HG03565 (cell line): ENCODE data around the gene SPINT3.

Source experiments
- ATAC-seq: cut with Tn5 transposase; IDR thresholded peaks from one replicate; pipeline ENCODE4 v1.9.1; 2021; ENCODE audit warnings: mild to moderate bottlenecking, moderate library complexity; ENCODE audit not compliant: unreplicated experiment

The SPINT3 gene, protein sequence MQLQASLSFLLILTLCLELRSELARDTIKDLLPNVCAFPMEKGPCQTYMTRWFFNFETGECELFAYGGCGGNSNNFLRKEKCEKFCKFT

DNA sequence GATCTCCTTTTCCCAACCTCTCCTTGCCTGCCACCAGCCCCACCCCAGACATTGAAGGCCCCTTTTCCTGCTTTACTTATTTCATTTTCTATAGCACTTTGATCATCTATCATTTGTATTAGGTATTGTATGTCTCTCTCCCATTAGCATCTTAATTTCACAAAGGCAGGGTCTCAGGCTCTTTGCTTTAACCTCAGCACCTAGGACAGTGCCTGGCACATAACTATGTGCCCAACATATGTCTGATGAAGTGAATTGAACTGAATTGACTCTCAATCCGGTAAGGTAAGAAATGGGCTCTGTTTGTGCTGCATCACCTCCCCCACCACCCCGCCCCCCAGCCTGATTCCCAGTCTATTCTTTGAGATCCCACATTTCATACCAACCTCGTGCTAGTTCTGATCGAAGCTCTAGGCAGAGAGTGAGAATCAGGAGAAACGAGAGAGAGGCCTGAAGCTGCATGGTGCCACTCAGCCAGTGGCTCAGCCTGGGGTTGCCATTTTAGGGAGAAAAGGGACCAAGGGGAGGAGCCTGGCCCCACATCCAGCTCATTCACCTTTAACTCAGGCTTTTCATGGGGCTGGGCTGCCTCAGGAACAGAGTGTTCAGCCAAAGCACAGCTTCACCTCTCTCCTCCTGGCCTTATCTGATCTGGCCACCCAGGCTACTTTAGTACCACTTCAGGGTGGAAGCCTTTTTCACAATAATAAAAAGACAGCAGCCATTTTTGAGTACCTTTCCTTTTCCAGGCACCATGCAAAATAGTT lies at the start of gene SPINT3:
SPINT3 (minus strand) TSS at position 476 of the 767 bp plus-strand sequence; CDS start at position 462, 14 bp downstream.
- ATAC-seq: no peak

DNA sequence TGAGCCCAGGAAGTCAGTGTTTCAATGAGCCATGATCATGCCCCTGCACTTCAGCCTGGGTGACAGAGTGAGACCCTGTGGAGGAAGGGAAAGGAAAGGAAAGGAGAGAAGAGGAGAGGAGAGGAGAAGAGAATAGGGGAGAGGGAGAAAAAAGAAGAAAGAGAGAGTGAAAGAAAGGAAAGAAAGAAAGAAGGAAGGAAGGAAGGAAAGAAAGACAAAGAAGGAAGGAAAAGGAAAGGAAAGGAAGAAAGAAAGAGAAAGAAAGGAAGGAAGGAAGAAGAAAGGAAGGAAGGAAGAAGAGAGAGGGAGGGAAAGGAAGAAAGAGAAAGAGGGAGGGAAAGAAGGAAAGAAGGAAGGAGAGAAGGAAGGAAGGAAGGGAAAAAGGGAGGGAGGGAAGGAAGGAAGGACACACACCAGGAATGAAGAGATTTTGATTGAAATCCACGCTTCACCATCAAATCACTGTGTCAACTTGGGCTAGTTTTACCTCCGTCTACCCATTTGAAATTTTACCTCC lies 49.4 kb upstream of the SPINT3 start:
- ATAC-seq: no peak

DNA sequence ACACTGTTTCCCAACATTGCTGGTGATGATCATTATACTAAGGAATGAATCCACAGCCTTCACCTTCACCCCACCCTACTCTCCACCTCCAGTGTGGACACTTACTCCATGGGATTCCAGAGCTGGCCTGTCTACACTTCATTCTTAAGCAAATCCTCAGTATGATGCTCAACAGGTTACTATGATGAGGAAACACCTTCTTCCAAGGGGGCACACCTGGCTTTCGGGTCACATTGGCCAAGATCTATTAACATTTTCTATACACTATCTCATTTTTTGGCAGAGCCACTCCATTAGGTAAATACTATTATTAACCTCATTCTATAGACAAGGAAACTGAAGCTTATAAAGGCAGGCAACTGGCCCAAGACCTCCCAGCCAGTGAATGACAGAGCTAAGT lies 39.8 kb upstream of the SPINT3 start:
- no peak for ATAC-seq

DNA sequence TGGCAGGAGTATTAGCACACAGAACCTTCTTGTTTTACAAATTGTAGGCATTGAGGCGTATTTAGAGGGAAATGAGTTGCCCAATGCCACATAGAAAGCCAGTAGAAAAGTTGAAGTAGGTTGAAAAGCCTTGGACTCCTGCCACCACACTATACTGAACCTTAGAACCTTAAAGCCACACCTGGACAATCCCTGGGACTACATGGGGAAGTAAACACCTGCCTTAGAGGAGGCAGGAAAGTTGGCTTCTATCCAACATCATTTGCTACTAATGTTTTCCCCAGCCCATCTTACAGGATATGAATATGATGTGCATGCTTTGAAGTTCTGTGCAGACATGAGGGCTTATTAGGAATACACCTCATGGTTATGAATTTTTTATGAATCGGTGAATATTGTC lies 37.0 kb upstream of the SPINT3 start:
- ATAC-seq: no peak

DNA sequence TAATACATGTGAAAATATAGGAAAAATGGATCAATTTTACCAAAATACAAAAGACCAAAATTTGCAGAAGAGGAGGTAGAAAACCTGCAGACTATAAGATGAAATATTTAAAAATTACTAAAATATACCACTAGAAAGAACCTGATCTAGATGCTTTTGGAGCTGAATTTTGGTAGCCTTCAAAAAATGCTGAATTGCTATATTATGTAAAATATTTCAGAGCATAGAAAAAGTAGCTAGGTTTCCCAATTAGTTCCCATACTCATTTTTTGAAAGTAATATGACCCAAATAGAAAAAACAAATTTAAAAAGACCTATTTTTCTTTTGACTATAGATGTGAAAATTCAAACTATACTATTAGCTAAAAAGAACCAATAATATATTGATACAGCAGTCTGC lies 35.3 kb upstream of the SPINT3 start:
- ATAC-seq: no peak

DNA sequence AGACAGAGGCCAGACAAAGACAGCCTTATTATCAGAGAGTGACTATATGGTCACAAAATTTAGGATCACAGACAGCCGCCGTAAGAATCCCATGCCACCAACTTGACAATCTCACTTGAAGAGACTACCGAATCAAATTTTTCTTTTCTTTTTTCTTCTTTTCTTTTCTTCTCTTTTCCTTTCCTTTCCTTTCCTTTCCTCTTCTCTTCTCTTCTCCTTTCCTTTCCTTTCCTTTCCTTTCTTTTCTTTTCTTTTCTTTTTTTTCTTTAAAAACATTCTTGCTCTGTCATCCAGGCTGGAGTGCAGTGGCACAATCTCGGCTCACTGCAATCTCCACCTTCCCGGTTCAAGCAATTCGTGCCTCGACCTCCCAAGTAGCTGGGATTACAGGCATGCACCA lies 33.0 kb upstream of the SPINT3 start:
- no peak for ATAC-seq

DNA sequence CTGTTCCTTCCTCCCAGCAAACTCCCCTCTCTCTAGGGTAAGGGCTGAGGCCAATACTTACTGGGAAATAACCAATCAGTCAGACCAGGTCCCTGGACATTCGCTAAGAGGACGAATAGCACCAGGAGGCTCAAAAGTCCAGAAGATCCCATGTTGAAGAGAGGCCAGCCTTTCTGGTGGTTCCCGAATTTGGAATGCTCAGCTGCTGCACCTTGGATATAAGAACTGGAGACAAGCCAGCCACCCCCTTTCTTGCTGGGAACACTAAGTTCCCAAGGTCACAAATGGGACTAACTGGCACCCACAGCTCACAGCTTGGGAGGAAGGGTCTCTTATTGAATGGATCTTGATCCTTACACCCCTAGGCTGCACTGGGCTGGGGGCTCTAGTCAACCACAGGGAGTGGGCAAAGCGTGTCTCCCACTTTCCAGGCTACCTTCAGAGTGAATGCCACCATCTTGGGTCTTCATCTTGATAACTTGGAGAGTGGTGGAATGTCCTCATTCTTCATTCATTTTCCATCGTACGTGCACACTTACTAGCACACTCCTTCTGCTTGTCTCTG lies 31.9 kb upstream of the SPINT3 start, which contains the start of gene EPPIN:
EPPIN (minus strand) TSS at position 196 of the 565 bp plus-strand sequence; CDS start at position 152, 44 bp downstream.
- no peak for ATAC-seq

DNA sequence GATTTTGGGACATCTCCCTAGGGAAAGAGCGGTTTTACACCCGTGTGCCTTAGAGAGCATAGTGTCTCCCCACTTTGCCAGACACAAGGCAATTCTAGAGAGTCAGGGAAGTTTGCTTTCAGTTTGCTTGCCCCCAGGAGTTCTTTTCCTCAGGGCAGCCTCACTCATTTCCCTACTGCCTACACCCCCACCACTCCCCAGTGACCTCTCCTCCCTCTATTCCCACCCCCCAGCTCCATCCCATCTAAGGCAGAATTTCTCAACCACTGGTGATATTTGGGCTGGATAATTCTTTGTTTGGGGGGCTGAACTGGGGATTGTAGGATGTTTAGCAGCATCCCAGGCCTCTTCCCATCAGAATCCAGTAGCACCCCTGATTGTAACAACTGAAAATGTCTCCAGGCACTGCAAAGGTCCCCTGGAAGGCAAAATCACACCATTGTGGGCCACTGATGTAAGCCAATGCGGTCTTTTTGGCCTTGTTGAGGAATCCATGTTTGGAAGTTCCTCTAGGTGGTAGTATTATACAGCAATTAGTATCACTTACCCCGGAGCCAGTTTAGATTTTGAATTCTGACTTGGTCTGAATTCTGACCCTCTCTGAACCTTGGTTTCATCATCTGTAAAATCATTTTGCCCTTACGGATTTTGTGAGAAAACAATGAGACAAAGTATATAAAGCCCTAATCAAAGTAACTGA lies 30.5 kb upstream of the SPINT3 start:
- ATAC-seq: no peak

DNA sequence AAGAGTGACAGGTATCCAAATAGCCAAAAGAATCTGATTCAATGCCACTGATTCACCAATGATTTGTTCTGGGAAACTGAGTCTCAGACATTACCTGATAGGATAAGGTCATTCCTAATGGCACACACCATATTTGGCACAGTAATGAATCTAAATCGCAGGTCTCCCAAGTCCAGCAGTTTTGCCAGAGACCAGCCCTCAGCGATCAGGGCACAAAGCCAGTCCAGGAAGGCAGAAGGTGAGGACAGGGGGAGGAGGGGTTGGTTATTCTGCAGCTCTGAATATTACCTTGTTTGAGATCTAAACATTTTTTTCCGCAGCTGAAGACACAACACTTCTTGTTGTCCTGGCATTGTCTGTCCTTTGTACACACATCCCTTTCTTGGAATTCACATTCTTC lies 29.9 kb upstream of the SPINT3 start:
- no peak for ATAC-seq

DNA sequence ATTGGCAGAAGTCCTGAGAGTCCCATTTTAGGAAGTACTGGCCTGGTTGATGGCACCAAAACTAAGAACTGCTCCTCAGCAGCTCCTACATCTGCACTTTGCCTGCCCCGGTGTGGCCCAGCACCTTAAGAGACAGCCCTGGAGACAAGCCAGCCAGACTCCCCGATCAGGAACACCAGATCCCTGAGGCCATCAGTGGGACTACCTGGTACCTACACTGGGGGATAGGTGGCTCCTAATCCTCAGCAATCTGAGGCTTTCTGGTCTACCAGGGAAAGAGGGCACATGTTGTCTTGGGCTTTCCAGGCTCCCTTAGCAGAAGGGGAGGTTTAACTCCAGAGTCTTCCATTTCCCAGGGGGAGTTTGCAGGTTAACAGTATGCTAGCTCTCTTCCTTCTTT lies 24.0 kb upstream of the SPINT3 start, which contains the start of gene WFDC6:
WFDC6 (minus strand) TSS at position 101 of the 400 bp plus-strand sequence; CDS start at position 26, 75 bp downstream.
- ATAC-seq: no peak

DNA sequence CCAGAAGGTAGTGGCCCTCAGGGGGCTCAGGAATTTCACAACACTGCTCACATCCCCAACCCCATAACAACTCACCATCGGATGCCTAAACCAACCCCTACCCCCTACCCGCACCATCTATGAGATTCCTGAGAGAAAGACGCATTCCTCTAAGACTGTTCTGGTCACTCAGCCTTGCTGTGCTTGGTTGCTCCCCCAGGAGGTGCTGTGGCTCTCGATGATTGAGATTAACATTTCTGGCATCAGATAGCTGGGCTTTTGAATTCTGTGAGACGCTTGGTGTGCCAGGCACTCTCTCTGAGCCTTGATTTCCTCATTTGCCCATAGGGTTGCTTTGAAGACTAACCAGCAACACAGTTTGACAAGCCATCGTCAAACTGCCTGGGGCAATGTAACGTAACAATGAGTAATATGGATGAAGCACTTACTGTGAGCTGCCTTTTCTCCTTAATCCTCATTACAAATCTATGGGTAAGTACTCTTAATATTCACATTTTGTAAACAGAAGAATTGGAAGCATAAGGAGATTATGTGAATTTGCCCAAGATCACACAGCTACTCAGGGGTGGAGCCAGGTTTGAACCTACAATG lies 22.9 kb upstream of the SPINT3 start:
- ATAC-seq: no peak

DNA sequence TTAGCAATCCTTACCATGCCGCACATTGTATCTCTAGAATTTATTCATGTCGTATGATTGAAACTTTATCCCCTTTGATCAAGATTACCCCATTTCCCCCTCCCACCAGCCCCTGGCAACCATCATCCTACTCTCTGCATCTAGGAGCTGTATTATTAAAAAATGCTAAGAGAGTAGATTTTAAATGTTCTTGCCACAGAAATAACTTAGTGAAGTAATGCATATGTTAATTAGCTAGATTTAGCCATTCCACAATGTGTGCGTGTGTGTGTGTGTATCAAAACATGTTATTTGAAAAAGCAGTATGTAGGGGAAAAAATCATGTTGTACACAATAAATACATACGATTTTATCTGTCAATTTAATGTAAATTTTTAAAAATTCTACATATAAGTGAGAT lies 11.9 kb upstream of the SPINT3 start:
- no peak for ATAC-seq

DNA sequence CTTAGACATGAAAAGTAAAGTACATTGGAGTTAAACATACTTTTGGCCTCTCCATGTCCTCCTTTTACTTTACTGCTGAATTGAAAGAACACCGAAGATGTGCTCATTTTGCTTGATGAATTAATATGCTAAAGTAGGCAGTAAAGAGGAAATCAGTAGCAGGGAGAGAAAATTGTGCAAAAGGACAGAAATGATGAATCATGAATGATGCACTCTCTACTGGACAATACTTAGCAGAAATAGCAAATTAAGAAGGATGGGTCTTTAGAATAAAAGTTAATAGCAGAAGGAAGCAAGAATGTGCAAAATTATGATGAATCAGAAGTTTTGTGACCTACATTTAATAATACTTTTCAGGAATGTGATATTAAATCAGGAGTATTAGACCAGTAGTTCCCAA lies 8.4 kb upstream of the SPINT3 start:
- no peak for ATAC-seq

DNA sequence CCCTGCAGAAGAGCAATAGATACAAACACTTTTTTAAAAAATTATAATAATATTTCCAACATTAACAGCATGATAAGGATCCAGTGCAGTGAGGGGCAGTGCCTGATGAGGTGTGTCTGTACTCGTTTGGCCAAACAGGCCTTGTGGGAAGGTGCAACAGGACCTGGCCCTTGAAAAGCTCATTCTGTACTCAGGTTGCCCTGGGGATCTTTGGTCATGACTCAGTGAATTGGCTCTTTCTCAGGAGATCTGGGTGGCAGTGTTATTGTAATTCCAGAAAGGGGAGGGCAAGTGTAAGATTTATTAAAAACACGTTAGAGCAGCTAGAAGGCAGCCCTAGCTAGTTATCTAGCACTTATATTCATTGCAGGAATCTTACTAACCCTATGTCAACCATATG lies 2.9 kb upstream of the SPINT3 start:
- no peak for ATAC-seq

DNA sequence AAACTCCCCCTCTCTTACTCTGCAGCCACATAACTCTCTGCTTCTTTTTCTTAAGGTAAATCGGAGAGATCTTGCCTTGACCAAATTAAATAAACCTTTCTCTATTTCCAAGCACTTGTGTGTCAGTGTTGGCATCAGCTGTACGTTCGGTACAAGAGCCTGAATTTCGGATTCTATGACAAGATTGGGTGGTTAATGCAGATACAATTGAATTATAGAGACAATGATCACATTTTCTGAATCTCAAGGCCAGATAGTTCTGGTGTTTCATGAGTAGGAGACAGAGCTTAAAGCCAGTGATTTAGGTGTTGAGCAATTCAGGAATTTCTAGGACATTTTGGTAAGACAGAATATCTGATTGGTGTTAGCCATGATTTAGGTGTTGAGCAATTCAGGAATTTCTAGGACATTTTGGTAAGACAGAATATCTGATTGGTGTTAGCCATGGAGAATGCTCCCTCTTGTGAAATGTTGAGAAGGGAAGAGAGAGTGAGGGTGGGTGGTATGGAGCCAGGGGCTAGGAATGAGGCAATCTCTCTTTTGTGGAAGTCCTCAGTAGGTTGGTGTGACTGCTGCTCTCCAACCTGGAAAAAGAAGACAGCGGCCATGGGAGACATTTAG lies 5.1 kb downstream of the SPINT3 start:
- no peak for ATAC-seq

DNA sequence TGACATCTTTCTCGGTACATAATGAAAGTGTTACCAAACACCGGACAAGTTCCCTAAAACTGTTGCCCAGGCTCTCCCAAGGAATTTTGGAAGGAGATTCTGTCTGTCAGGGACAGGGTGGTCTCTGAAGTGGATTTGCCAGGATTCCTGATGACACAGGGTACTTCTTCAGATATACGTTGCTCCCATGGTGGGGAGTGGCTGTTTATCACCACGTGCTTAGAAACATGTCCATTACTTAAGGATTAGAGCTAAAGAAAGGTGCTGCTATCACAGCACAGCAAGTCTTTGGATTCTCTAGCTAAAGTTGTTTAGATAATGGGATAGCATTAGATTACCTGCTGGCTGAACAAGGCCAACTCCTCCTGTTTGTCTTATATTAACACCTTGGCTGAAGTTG lies 6.3 kb downstream of the SPINT3 start:
- no peak for ATAC-seq

DNA sequence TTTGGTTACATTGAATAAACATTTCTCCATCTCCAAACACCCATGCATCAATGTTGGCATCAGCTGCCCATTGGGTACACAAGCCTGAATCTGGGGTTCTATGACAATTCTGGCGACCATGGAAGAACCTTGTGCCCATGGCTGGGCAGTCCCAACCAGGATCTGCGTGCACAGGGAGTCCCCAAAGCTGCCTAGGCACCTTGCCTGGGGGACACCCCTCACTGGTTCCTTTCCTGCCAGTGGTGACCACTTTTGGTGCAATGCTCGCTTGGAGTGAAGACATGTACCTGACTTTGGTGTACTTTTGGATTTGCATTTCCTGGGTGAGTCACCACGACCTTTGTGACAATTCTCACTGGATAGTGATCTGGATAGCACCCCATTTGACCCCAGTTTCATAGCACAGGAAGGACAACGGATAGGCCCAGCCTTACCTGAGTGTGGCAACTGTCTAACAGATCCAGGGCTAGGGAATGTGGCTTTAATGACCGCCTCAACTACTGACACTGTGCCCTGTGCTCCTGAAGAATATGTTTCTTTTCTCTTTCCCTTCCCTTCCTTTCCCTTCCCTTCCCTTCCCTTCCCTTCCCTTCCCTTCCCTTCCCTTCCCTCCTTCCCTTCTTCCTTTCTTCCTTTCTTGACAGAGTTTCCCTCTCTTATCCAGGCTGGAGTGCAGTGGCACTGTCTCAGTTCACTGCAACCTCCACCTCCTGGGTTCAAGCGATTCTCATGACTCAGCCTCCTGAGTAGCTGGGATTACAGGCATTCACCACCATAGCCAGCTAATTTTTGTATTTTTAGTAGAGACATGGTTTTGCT lies 7.1 kb downstream of the SPINT3 start:
- no peak for ATAC-seq

DNA sequence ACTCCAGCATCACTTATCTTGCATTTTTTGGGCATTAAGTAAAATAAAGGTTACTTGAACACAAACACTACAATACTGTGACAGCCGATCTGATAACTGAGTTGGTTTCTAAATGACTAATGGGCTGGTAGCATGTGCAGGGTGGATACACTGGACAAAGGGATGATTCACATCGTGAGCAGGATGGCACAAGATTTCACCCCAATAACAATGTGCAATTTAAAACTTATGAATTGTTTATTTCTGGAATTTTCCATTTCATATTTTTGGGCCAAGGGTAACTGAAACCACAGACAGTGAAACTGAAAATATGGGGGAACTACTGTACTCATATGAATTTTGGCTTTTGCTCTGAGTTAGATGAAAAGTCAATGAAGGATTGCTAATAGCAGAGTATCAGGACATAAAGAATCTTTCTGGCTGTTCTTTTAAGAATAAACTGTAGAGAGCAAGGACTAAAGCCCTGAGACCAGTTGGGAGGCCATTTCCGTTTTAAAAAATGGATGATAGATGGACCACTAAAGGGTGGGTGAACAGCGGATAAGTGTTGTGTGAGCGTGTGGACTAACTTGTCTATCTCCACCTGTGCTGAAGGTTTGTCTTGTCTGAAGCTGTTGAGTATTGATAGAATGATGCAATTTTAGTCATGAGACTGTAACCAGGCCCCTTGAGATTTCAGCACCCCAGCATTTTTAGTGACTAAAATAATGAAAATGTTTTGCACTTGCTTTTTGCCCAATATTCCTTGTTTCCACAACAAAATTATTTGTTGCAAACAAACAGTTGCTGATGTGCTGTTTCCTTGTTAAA lies 8.2 kb downstream of the SPINT3 start:
- no peak for ATAC-seq

DNA sequence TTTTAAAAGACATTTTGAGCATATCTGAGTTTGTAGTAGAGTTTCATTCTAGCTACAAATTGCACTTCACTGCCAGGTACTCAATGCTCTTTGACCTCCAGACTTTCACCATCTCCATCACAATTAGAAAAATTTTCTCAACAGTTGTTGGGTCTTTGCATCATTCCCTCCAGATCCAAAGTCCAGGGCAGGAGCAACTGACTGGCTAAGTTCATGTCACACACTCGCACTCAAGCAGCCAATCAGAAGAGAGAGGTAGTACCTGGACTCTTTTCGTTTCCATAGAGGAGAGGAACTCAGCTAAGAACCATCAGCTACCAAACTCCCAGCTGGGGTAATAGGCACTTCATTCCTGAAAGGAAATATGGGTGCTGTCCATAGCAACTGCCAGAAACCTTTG lies 9.0 kb downstream of the SPINT3 start:
- no peak for ATAC-seq
